Testis (tissue), 5 donors: ENCODE data around the gene NUBP2. TPM values are rescaled to one million over a fixed set of nuclear protein-coding genes. Genes with fewer than 3 reads are reported as not detected.

Source experiments
- DNase-seq: peaks from one replicate; pipeline ENCODE4 v3.0.0-alpha.2; 2019
- H3K27ac ChIP-seq, 2 donors: fragments of 200-600 bp; sonication (generic); one replicate each; pipeline ENCODE4 v1.5.1; 2019
- H3K27me3 ChIP-seq: fragments of 200-600 bp; sonication (generic); one replicate; pipeline ENCODE4 v1.5.1; 2019
- H3K36me3 ChIP-seq: fragments of 200-600 bp; sonication (generic); one replicate; pipeline ENCODE4 v1.5.1; 2017; ENCODE audit warnings: low read depth; ENCODE audit errors: missing control alignments
- H3K4me1 ChIP-seq: fragments of 200-600 bp; sonication (generic); one replicate; pipeline ENCODE4 v1.5.1; 2019
- H3K4me3 ChIP-seq, 2 donors: fragments of 200-600 bp; sonication (generic); one replicate each; pipeline ENCODE4 v1.5.1; 2017 to 2019
- H3K9me3 ChIP-seq: fragments of 200-600 bp; sonication (generic); one replicate; pipeline ENCODE4 v1.5.1; 2017
- POLR2A ChIP-seq: fragments of 450-650 bp; IDR thresholded peaks from one replicate; pipeline ENCODE4 v1.6.1; 2017; ENCODE audit warnings: antibody characterized with exemption, mild to moderate bottlenecking, moderate library complexity
- WGBS, 2 donors: methylation state at CpG; one replicate each; pipeline ENCODE4 v1.1.5; 2018; 5-methylcytosine and 5-hydroxymethylcytosine counted together
- intact Hi-C: fragments of 100-400 bp; cut with DNase I; formaldehyde crosslinking; loops from one replicate; pipeline ENCODE4 v1.15.1; 2023; ENCODE audit warnings: low total_unique reads
- long read RNA-seq, 2 donors: transcript quantifications; one replicate each; lab custom pipeline, GENCODE V29; 2026
- polyA plus RNA-seq: library from polyadenylated mRNA; stranded (reverse); fragments of 350-450 nt; fragmentation: Illumina TruSeq; extraction: RNeasy Lipid Tissue Mini Kit (QIAGEN cat#74804); gene quantifications from one replicate; pipeline ENCODE4 v1.2.3, GENCODE V29; 2014; ENCODE audit warnings: low read depth, low replicate concordance; ENCODE audit not compliant: insufficient read depth
- total RNA-seq, 2 donors: library from RNA; depleted of rRNA; stranded (reverse); fragments of >200 nt; gene quantifications; one replicate each; pipeline ENCODE4 v1.2.3, GENCODE V29; 2016
- TF ChIP-seq, protein P1 (sequence below), 3 experiments: fragments of 450-650 bp in 2 of 3; fragments of 200-600 bp in 1 of 3; sonication (generic) in 1 of 3; IDR thresholded peaks; one replicate each; pipeline ENCODE4 v1.5.1; 2016 to 2019; ENCODE audit warnings: antibody characterized with exemption in 3 of 3, mild to moderate bottlenecking in 2 of 3, moderate library complexity in 1 of 3

NUBP2 gene, protein sequence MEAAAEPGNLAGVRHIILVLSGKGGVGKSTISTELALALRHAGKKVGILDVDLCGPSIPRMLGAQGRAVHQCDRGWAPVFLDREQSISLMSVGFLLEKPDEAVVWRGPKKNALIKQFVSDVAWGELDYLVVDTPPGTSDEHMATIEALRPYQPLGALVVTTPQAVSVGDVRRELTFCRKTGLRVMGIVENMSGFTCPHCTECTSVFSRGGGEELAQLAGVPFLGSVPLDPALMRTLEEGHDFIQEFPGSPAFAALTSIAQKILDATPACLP
- total RNA-seq (10 to 100 TPM; 81.5 to 90.8 TPM), polyA plus RNA-seq (49.8 TPM)
- long read RNA-seq, donor 1, transcript NUBP2-201 (7 exons, 1,413 nt), result major isoform, 18 of 43 reads
- long read RNA-seq, donor 1, transcript NUBP2-215 (6 exons, 1,173 nt), result minor isoform, 17 of 43 reads
- long read RNA-seq, donor 1, partial matches to known transcripts, result 7 of 43 reads
- long read RNA-seq, donor 1, other reads (novel, unspliced or antisense), result 0 of 43 reads
- long read RNA-seq, donor 2, transcript NUBP2-201 (7 exons, 1,413 nt), result major isoform, 10 of 15 reads
- long read RNA-seq, donor 2, partial matches to known transcripts, result 0 of 15 reads
- long read RNA-seq, donor 2, other reads (novel, unspliced or antisense), result 0 of 15 reads

DNA sequence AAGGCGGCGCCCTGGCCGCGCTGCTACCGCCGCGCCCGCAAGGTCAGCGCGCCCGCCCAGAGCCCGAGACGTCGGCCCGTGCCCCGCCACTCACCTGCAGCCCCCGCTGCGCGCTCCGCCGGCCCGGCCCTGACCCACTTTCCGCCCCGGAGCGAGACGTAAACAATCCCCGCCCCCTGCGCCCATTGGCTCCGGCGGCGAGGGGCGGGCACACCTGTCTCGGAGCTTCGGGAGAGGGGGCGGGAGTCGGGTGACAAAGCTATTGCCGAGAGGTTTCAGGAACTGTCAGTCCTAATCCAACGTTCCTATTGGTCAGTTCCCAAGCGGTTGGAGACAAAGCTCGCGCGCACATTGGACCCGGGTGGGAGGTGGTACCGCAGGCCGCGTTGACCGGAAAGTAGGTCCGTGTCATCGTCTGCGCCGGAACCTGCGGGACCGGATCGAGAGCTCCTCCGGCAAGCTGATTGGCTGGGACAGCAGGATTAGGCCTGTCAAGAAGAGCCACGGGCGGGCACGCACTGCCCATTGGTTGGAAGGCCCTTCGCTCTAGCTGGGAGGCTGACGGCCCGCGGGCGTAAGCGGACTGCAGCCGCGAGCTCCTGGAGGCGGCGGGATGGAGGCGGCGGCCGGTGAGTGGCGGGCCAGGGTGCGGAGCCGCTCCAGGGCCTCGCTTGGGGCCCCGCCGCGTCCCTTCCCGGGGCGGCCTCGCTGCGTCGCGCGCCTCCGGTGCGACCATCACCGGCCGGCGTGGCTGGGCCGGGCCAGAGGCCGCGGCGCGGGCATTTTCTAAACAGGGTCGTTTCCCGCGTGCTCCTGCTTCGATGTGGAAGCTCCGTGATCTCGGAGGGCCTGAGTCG is at the start of gene NUBP2, which contains the start of gene SPSB3:
TSS of gene NUBP2 (plus strand) at position 553 of the 857 bp plus-strand sequence. CDS start at position 614, 61 bp downstream.
TSS of gene SPSB3 (minus strand) at position 164 of the 857 bp plus-strand sequence. CDS start 1,088 bp downstream, outside the sequence.
- WGBS, 2 donors, result 1 to 4% methylated on average over 5 to 84 of the region's 102 CpGs

DNA sequence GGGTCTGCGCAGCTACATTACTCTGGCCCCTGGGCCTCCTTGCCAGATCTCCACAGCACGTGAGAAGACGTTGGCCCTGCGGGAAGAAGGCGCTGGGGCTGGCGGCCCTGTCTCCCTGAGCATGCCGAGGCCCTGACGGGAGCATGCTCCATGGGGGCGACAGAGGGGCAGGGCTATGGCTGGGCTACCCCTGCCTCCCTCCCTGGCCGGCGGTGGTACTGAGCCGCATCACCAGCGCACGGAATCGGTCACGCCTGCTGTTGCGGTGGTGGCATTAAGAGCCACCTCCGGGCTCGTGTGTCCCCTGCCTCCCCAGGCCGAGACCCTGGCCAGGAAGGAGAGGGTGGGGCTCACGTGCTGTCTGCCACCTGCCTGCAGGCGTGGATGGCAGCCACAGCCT is 48.6 kb upstream of the NUBP2 start:
- H3K36me3 ChIP-seq, result no peaks in the 10 kb centered on the region
- DNase-seq, result no peak
- H3K27ac ChIP-seq, result no peak overlapping the region
- H3K4me1 ChIP-seq, result no peaks in the 10 kb centered on the region
- intact Hi-C loops, result no loop called here
- H3K4me3 ChIP-seq, result no peak overlapping the region
- H3K9me3 ChIP-seq, result no peaks in the 10 kb centered on the region
- WGBS, 2 donors, result 92% methylated on average over 22 of the region's 22 CpGs; no CpG with 5 or more reads in 1 of the 2 donors
- H3K27me3 ChIP-seq, result no peaks in the 10 kb centered on the region
- TF ChIP-seq POLR2A, result no peak
- TF ChIP-seq, protein P1, sequence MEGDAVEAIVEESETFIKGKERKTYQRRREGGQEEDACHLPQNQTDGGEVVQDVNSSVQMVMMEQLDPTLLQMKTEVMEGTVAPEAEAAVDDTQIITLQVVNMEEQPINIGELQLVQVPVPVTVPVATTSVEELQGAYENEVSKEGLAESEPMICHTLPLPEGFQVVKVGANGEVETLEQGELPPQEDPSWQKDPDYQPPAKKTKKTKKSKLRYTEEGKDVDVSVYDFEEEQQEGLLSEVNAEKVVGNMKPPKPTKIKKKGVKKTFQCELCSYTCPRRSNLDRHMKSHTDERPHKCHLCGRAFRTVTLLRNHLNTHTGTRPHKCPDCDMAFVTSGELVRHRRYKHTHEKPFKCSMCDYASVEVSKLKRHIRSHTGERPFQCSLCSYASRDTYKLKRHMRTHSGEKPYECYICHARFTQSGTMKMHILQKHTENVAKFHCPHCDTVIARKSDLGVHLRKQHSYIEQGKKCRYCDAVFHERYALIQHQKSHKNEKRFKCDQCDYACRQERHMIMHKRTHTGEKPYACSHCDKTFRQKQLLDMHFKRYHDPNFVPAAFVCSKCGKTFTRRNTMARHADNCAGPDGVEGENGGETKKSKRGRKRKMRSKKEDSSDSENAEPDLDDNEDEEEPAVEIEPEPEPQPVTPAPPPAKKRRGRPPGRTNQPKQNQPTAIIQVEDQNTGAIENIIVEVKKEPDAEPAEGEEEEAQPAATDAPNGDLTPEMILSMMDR (IDR thresholded peaks at IDR 0.05), result no peak

More for the DNA sequence above, at the start of gene NUBP2, which contains the start of gene SPSB3:
- no peaks in the 10 kb centered on the region for H3K27me3 ChIP-seq
- H3K4me1 ChIP-seq, result peaks cover 16% of the 10 kb centered on the region
- no peaks in the 10 kb centered on the region for H3K9me3 ChIP-seq
- peak within 1 kb of the TSS; percentile 85 to 88 for H3K4me3 ChIP-seq
- no peak for TF ChIP-seq POLR2A
- TF ChIP-seq, protein P1 (IDR thresholded peaks at IDR 0.05), result peak in 1 of 3 experiments; percentile 1
- intact Hi-C loops, result no loop called here
- H3K27ac ChIP-seq, result peak within 1 kb of the TSS; percentile 49 to 84
- DNase-seq, result peak; percentile 100
- H3K36me3 ChIP-seq, result no peaks in the 10 kb centered on the region

DNA sequence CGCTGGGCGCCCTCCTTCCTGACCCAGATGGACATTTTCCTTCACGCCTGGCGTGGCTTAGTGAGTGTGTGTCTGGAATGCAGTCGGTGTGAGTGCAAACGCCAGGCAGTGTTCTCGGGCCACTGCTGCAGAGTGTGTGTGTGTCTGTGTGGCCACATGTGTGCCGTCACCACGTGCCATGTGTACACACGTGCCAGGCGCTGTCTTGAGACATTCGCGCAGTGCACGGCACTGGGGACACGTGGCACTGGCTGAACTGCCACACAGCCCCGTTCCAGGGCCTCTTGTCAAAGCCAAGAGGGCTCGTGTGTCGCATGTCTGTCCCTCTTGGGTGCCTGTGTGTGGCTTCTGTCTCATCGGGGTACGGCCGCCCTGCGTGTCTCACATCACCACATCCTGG is 47.9 kb upstream of the NUBP2 start:
- H3K4me1 ChIP-seq, result no peaks in the 10 kb centered on the region
- no peaks in the 10 kb centered on the region for H3K36me3 ChIP-seq
- no peaks in the 10 kb centered on the region for H3K9me3 ChIP-seq
- no peak for DNase-seq
- WGBS, 2 donors, result 96 to 98% methylated on average over 11 to 22 of the region's 22 CpGs
- no peak overlapping the region for H3K4me3 ChIP-seq
- no peak overlapping the region for H3K27ac ChIP-seq
- intact Hi-C loops, result no loop called here
- TF ChIP-seq, protein P1 (IDR thresholded peaks at IDR 0.05), result no peak
- no peak for TF ChIP-seq POLR2A
- H3K27me3 ChIP-seq, result no peaks in the 10 kb centered on the region

DNA sequence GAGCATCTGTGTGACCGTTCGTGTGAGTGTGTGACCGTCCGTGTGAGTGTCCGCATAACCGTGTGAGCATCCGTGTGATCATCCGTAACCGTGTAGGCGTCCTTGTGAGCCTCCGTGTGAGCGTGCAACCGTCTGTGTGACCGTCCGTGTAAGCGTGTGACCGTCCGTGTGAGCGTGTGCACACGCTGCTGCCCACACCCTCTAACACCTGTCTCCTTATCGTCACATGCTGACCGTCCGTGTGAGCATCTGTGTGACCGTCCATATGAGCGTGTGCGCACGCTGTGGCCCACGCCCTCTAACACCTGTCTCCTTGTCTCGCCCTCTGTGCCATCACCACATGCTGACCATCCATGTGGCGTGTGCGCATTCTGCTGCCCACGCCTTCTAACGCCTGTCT is 42.5 kb upstream of the NUBP2 start:
- H3K36me3 ChIP-seq, result no peaks in the 10 kb centered on the region
- intact Hi-C loops, result no loop called here
- 90 to 92% methylated on average over 32 to 33 of the region's 33 CpGs for WGBS, 2 donors

More for the DNA sequence above, 42.5 kb upstream of the NUBP2 start:
- TF ChIP-seq, protein P1 (IDR thresholded peaks at IDR 0.05), result no peak
- no peak for TF ChIP-seq POLR2A
- H3K9me3 ChIP-seq, result no peaks in the 10 kb centered on the region
- no peak overlapping the region for H3K27ac ChIP-seq
- DNase-seq, result no peak
- H3K27me3 ChIP-seq, result no peaks in the 10 kb centered on the region
- no peaks in the 10 kb centered on the region for H3K4me1 ChIP-seq
- H3K4me3 ChIP-seq, result no peak overlapping the region
